NCI-H2196 (cell line): ENCODE measurements around the gene ABCG8.

Source experiments
- DNase-seq: peaks from one replicate; lab custom pipeline; 2025; ENCODE audit not compliant: unreplicated experiment; lab: John Stamatoyannopoulos, UW

The ABCG8 gene

GRCh38 chr2:43825841-43826240 lies 12.9 kb upstream of the ABCG8 start:
- DNase-seq: no peak

GRCh38 chr2:43826305-43827250 lies 12.2 kb upstream of the ABCG8 start:
- DNase-seq: no peak

- DNase-seq: no peak
Measured at GRCh38 chr2:43831543-43832294, 7.1 kb upstream of the ABCG8 start.

- DNase-seq: no peak
Measured at GRCh38 chr2:43832457-43832856, 6.3 kb upstream of the ABCG8 start.

GRCh38 chr2:43837033-43837432 lies 1.7 kb upstream of the ABCG8 start:
- DNase-seq: no peak

- DNase-seq: no peak
Measured at GRCh38 chr2:43837831-43838559, 776 bp upstream of the ABCG8 start.

- DNase-seq: no peak
Measured at GRCh38 chr2:43839776-43840564, 1.2 kb downstream of the ABCG8 start.

- DNase-seq: no peak
Measured at GRCh38 chr2:43840965-43841364, 2.2 kb downstream of the ABCG8 start.

- DNase-seq: no peak
Measured at GRCh38 chr2:43841949-43842865, 3.4 kb downstream of the ABCG8 start.

GRCh38 chr2:43842866-43843226 lies 4.1 kb downstream of the ABCG8 start:
- no peak for DNase-seq

- no peak for DNase-seq
Measured at GRCh38 chr2:43845181-43845580, 6.4 kb downstream of the ABCG8 start.

GRCh38 chr2:43846140-43846793 lies 7.5 kb downstream of the ABCG8 start:
- no peak for DNase-seq

- no peak for DNase-seq
Measured at GRCh38 chr2:43848214-43848613, 9.4 kb downstream of the ABCG8 start.

- no peak for DNase-seq
Measured at GRCh38 chr2:43851011-43851980, 12.5 kb downstream of the ABCG8 start.

GRCh38 chr2:43852196-43852730 lies 13.5 kb downstream of the ABCG8 start:
- DNase-seq: no peak

- no peak for DNase-seq
Measured at GRCh38 chr2:43853141-43854081, 14.6 kb downstream of the ABCG8 start.

GRCh38 chr2:43854671-43855070 lies 15.9 kb downstream of the ABCG8 start:
- DNase-seq: no peak
